ENCODE results near the gene CCDC142.

DNA sequence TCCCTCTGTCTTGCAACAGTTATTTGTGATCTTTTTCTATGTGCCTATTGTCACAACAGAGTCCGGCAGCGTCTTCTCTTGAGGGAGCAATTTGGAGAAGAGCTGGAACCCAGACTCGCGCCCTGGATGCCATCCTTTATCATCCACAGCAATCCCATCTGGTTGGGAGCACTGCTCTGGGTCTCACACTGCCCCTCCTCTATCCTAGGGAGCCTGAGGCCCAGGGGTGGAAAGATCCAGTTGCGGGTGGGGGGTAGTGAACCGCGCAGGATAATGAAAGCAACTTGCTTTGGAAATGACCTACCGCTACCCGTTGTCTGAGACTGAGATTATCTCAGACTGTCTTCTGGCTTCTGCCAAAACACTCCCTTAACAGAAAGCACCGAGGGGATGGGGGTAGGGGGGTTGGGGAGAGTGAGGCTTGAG, 23.8 kb downstream of the CCDC142 start:
- TF ChIP-seq KLF10 (CRISPR knock-in tag; IDR thresholded peaks at IDR 0.05) (no peak), POLR2B (IDR thresholded peaks at IDR 0.05; ENCODE audit: low read depth, partially characterized antibody) (no peak), MTA1 (IDR thresholded peaks at IDR 0.05; ENCODE audit: borderline replicate concordance) (no peak), CBX1 (IDR thresholded peaks at IDR 0.05; ENCODE audit: low read depth) (no peak), KLF16 (IDR thresholded peaks at IDR 0.05) (no peak), RAD51 (IDR thresholded peaks at IDR 0.05; ENCODE audit: borderline replicate concordance, low read depth) (no peak), YY1 (IDR thresholded peaks at IDR 0.05; ENCODE audit: borderline replicate concordance in 1 of 3, control insufficient read depth in 1 of 3, extremely low read depth in 1 of 3, insufficient read depth in 3 of 3, insufficient read length in 1 of 3, insufficient replicate concordance in 2 of 3, low read depth in 1 of 3, low read length in 2 of 3) (no peak), TRIM28 (IDR thresholded peaks at IDR 0.05) (no peak)
- TF ChIP-seq, protein P1, sequence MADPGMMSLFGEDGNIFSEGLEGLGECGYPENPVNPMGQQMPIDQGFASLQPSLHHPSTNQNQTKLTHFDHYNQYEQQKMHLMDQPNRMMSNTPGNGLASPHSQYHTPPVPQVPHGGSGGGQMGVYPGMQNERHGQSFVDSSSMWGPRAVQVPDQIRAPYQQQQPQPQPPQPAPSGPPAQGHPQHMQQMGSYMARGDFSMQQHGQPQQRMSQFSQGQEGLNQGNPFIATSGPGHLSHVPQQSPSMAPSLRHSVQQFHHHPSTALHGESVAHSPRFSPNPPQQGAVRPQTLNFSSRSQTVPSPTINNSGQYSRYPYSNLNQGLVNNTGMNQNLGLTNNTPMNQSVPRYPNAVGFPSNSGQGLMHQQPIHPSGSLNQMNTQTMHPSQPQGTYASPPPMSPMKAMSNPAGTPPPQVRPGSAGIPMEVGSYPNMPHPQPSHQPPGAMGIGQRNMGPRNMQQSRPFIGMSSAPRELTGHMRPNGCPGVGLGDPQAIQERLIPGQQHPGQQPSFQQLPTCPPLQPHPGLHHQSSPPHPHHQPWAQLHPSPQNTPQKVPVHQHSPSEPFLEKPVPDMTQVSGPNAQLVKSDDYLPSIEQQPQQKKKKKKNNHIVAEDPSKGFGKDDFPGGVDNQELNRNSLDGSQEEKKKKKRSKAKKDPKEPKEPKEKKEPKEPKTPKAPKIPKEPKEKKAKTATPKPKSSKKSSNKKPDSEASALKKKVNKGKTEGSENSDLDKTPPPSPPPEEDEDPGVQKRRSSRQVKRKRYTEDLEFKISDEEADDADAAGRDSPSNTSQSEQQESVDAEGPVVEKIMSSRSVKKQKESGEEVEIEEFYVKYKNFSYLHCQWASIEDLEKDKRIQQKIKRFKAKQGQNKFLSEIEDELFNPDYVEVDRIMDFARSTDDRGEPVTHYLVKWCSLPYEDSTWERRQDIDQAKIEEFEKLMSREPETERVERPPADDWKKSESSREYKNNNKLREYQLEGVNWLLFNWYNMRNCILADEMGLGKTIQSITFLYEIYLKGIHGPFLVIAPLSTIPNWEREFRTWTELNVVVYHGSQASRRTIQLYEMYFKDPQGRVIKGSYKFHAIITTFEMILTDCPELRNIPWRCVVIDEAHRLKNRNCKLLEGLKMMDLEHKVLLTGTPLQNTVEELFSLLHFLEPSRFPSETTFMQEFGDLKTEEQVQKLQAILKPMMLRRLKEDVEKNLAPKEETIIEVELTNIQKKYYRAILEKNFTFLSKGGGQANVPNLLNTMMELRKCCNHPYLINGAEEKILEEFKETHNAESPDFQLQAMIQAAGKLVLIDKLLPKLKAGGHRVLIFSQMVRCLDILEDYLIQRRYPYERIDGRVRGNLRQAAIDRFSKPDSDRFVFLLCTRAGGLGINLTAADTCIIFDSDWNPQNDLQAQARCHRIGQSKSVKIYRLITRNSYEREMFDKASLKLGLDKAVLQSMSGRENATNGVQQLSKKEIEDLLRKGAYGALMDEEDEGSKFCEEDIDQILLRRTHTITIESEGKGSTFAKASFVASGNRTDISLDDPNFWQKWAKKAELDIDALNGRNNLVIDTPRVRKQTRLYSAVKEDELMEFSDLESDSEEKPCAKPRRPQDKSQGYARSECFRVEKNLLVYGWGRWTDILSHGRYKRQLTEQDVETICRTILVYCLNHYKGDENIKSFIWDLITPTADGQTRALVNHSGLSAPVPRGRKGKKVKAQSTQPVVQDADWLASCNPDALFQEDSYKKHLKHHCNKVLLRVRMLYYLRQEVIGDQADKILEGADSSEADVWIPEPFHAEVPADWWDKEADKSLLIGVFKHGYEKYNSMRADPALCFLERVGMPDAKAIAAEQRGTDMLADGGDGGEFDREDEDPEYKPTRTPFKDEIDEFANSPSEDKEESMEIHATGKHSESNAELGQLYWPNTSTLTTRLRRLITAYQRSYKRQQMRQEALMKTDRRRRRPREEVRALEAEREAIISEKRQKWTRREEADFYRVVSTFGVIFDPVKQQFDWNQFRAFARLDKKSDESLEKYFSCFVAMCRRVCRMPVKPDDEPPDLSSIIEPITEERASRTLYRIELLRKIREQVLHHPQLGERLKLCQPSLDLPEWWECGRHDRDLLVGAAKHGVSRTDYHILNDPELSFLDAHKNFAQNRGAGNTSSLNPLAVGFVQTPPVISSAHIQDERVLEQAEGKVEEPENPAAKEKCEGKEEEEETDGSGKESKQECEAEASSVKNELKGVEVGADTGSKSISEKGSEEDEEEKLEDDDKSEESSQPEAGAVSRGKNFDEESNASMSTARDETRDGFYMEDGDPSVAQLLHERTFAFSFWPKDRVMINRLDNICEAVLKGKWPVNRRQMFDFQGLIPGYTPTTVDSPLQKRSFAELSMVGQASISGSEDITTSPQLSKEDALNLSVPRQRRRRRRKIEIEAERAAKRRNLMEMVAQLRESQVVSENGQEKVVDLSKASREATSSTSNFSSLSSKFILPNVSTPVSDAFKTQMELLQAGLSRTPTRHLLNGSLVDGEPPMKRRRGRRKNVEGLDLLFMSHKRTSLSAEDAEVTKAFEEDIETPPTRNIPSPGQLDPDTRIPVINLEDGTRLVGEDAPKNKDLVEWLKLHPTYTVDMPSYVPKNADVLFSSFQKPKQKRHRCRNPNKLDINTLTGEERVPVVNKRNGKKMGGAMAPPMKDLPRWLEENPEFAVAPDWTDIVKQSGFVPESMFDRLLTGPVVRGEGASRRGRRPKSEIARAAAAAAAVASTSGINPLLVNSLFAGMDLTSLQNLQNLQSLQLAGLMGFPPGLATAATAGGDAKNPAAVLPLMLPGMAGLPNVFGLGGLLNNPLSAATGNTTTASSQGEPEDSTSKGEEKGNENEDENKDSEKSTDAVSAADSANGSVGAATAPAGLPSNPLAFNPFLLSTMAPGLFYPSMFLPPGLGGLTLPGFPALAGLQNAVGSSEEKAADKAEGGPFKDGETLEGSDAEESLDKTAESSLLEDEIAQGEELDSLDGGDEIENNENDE (IDR thresholded peaks at IDR 0.05; ENCODE audit: low read depth, low read length): no peak
- TF ChIP-seq, protein P2, sequence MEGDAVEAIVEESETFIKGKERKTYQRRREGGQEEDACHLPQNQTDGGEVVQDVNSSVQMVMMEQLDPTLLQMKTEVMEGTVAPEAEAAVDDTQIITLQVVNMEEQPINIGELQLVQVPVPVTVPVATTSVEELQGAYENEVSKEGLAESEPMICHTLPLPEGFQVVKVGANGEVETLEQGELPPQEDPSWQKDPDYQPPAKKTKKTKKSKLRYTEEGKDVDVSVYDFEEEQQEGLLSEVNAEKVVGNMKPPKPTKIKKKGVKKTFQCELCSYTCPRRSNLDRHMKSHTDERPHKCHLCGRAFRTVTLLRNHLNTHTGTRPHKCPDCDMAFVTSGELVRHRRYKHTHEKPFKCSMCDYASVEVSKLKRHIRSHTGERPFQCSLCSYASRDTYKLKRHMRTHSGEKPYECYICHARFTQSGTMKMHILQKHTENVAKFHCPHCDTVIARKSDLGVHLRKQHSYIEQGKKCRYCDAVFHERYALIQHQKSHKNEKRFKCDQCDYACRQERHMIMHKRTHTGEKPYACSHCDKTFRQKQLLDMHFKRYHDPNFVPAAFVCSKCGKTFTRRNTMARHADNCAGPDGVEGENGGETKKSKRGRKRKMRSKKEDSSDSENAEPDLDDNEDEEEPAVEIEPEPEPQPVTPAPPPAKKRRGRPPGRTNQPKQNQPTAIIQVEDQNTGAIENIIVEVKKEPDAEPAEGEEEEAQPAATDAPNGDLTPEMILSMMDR (IDR thresholded peaks at IDR 0.05 in 2 of 3, conservative IDR thresholded peaks at IDR 0.05 in 1 of 3; ENCODE audit: insufficient read depth in 2 of 3, low read depth in 1 of 3, low read length in 3 of 3): no peak
- TF ChIP-seq, protein P3, sequence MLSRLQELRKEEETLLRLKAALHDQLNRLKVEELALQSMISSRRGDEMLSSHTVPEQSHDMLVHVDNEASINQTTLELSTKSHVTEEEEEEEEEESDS (CRISPR knock-in tag; IDR thresholded peaks at IDR 0.05): no peak

Measured in K562 (cell line).